Jurkat, Clone E6-1 (cell line): ENCODE measurements around the gene SERPINB7. TPM values are rescaled to one million over a fixed set of nuclear protein-coding genes. Genes with fewer than 3 reads are reported as not detected.
"Not testable (repeated sequence)": the region's sequence is repeated elsewhere in the genome, so short reads cannot be mapped to it uniquely, and the experiment has no call there.

Experiments
- DNase-seq: peaks from one replicate; pipeline ENCODE4 v3.0.0-alpha.2; 2011; ENCODE audit warnings: low read depth, low spot score
- H3K4me3 ChIP-seq: 2 replicates; pipeline ENCODE4 v1.5.1; 2011; ENCODE audit warnings: mild to moderate bottlenecking, low read length, control low read depth, moderate library complexity
- polyA plus RNA-seq: library from polyadenylated mRNA; unstranded; fragments of >200 nt; gene quantifications from one replicate; pipeline ENCODE4 v1.2.1, GENCODE V29; 2012; ENCODE audit warnings: missing spikeins; ENCODE audit not compliant: insufficient read length, insufficient read depth

The SERPINB7 gene, protein sequence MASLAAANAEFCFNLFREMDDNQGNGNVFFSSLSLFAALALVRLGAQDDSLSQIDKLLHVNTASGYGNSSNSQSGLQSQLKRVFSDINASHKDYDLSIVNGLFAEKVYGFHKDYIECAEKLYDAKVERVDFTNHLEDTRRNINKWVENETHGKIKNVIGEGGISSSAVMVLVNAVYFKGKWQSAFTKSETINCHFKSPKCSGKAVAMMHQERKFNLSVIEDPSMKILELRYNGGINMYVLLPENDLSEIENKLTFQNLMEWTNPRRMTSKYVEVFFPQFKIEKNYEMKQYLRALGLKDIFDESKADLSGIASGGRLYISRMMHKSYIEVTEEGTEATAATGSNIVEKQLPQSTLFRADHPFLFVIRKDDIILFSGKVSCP
- polyA plus RNA-seq: not detected

DNA sequence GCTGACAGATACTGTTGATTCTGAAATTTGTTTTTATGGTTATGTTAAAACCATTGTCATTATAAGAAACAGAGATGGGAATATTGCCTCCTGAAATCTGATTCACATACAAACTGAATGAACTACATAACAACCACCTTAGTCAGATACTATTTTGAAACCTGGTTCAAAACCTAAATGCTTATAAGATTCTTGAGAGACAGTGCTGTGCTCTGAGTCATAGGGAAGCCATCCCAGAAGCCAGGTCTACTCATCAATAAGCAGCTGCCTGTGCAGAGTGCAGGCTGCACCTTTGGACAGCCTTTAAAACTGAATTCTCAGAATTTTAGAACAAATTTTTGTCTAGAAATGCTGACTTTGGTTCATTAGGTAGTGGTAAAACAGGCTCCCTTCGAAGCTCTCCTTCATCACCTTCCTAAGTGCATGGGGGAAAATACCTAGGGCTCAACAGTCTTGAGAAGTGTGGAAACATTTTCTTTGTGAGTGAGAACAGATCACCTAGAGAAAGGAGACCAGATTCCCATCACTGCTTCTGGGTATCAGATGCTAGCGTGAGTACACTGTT, at the start of gene SERPINB7:
SERPINB7 (plus strand) TSS at position 253 of the 565 bp plus-strand sequence. CDS start 6,955 bp downstream, outside the sequence.
- H3K4me3 ChIP-seq: no peak within 1 kb of the TSS
- no peak for DNase-seq

GRCh38 chr18:63725682-63726480, 49.3 kb upstream of the SERPINB7 start:
- no peak overlapping the region for H3K4me3 ChIP-seq
- no peak for DNase-seq

DNA sequence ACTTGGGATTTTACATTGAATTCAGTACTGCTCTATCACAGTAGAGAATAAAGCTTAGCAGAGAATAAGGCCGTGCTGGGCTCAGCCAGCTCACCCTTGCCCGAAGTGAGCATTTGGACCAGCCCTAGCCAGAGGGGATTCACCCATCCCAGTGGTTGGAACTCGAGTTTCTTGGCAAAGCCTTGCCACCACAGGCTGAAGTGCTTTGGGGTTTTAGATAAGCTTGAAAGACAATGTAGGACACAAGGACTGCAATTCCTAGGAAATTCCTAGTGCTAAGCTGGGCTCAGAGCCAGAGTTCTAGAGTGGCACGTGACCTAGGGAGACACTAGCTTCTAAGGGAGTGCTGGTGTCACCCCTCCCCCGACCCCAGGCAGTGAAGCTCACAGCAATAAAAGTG, 44.4 kb upstream of the SERPINB7 start:
- no peak for DNase-seq
- H3K4me3 ChIP-seq: no peak overlapping the region

- DNase-seq: no peak
- H3K4me3 ChIP-seq: no peak overlapping the region
These were observed 44.0 kb upstream of the SERPINB7 start for GRCh38 chr18:63731215-63731614.

- H3K4me3 ChIP-seq: no peak overlapping the region
- DNase-seq: no peak
These were observed 38.3 kb upstream of the SERPINB7 start for GRCh38 chr18:63736876-63737275.

- DNase-seq: no peak
These were observed 33.4 kb upstream of the SERPINB7 start for GRCh38 chr18:63741769-63742168.

DNA sequence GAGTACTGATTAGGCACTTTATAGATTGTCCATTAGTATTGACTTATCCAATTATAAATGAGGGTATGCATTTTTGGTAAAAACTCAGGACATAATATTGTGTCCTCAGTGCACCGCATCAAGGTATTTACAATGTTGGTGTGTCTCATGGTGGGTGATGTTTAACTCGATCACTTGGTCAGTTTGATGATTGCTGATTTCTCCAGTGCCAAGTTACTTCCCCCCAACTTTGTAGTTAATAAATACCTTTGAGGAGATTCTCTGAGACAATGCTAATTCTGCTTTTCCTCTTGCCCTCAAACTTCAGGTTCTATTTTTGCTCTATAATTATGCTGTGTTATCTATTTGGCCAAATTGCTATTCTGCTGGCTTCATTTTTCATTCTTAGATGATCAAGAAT, 28.2 kb upstream of the SERPINB7 start:
- no peak for DNase-seq
- no peak overlapping the region for H3K4me3 ChIP-seq

More at GRCh38 chr18:63741769-63742168, 33.4 kb upstream of the SERPINB7 start:
- H3K4me3 ChIP-seq: no peak overlapping the region

- no peak overlapping the region for H3K4me3 ChIP-seq
- no peak for DNase-seq
These were observed 25.7 kb upstream of the SERPINB7 start for GRCh38 chr18:63749489-63749888.

- no peak for DNase-seq
- H3K4me3 ChIP-seq: no peak overlapping the region
These were observed 22.6 kb upstream of the SERPINB7 start for GRCh38 chr18:63752636-63753035.

GRCh38 chr18:63753676-63754075, 21.5 kb upstream of the SERPINB7 start:
- DNase-seq: no peak
- no peak overlapping the region for H3K4me3 ChIP-seq

DNA sequence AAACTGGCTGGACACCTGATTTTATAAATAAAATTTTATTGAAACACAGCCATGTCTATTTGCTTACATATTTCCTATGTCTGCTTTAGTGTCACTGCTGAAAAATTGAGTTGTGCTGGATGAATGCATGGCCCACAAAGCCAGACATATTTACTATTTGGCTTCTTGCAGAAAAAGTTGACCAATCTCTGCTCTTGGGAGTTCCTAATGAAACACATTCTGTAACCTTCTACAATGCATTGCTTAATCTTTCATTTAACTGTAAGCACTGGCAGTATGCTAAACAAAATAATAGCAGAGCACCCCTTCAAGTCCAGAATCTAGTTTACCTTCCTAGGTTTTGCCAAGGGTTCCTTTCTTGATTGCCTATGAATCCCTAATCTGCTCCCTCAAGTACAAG, 17.7 kb upstream of the SERPINB7 start:
- no peak for DNase-seq
- no peak overlapping the region for H3K4me3 ChIP-seq

- H3K4me3 ChIP-seq: no peak overlapping the region
- no peak for DNase-seq
These were observed 16.5 kb upstream of the SERPINB7 start for GRCh38 chr18:63758615-63759240.

GRCh38 chr18:63759786-63760185, 15.4 kb upstream of the SERPINB7 start:
- not testable (repeated sequence) for H3K4me3 ChIP-seq, DNase-seq

GRCh38 chr18:63762518-63762917, 12.7 kb upstream of the SERPINB7 start:
- DNase-seq: no peak
- no peak overlapping the region for H3K4me3 ChIP-seq

DNA sequence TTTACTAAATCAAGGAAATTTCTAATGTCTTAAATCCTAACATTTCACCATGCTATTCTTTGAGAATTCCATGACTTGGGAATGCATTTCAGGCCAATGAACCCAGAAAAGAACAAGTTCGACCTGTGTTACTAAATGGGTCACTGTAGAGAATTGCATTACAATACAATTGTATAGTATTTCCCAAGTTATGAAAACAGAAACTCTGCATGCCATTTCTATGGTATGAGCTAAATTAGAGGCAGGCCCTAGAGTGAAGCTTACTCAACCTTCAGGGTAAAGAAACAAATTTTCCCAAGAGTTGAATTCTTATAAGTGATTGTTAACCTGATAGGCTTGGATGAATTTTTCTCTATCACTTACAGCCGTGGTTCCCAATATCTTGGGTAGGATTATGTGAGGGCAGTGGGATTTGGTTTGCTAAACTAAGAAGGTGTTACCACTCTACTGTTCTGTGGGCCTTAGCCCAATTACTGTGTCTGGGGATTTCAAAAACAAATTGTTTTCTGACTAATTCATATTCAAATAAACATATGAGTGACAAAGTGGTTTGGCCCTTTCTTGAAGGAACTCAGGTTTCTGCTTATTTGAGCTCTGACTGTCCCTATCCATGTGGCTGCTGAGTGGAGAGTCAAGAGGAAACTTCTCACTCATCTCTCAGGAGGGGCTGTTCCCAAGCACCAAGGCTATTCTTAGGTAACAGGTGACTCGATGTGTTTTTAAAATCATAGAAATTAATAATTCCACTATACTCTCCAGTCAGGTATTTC, 11.2 kb upstream of the SERPINB7 start:
- DNase-seq: no peak
- H3K4me3 ChIP-seq: no peak overlapping the region

GRCh38 chr18:63765837-63766236, 9.4 kb upstream of the SERPINB7 start:
- no peak overlapping the region for H3K4me3 ChIP-seq

DNA sequence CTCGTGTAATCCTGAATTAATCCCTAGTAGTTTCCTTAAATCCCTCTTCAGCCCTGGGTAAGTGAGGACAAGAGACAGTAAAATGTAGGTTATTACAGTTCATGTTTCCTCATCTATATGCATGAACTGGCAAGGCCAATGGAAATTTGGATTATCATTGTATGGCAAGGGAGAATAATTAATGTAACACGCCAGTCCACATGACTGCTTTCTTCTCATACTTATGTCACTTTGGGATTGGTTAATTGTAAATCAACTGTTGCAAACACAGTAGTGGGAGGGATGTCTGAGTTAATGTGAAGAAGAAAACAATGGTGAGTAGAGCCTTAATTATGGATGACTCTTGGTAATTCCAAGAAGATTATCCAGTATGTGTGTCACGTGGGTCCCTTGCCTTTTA, 1.7 kb upstream of the SERPINB7 start:
- DNase-seq: no peak

More at GRCh38 chr18:63765837-63766236, 9.4 kb upstream of the SERPINB7 start:
- no peak for DNase-seq

GRCh38 chr18:63774511-63774910, 707 bp upstream of the SERPINB7 start:
- DNase-seq: no peak
- H3K4me3 ChIP-seq: no peak overlapping the region

More for the DNA sequence above, 1.7 kb upstream of the SERPINB7 start:
- H3K4me3 ChIP-seq: no peak overlapping the region

- no peak for DNase-seq
- H3K4me3 ChIP-seq: no peak overlapping the region
These were observed 4.2 kb downstream of the SERPINB7 start for GRCh38 chr18:63779386-63779785.
